Measurements from ENCODE around the gene TMEM235.

TMEM235 gene

GRCh38 chr17:78185981-78186691, 45.3 kb upstream of the TMEM235 start:
- H3K36me3 ChIP-seq, result peaks cover 54% of the 10 kb centered on the region
- H3K27ac ChIP-seq, result peak overlapping the region; percentile 93
- no peaks in the 10 kb centered on the region for H3K9me3 ChIP-seq (ENCODE audit: severe bottlenecking)
- peak; percentile 22; the same call in 1 of the 2 replicates for TF ChIP-seq CTCF (IDR thresholded peaks at IDR 0.05; ENCODE audit: low read depth, low read length)
- no peaks in the 10 kb centered on the region for H3K27me3 ChIP-seq (ENCODE audit: insufficient read depth, low read depth, severe bottlenecking)
- H3K4me3 ChIP-seq (ENCODE audit: low read depth, low read length), result peak overlapping the region; percentile 92
- DNase-seq, result peak; percentile 94

GRCh38 chr17:78186692-78187595, 44.5 kb upstream of the TMEM235 start, which contains the start of the genes AFMID and TK1:
Gene AFMID, plus strand, starts transcription at chr17:78187362. Its CDS starts 9 bp downstream, at chr17:78187371.
Gene TK1, minus strand, starts transcription at chr17:78187052. Its CDS starts 58 bp downstream, at chr17:78186994.
- H3K9me3 ChIP-seq (ENCODE audit: severe bottlenecking), result no peaks in the 10 kb centered on the region
- peak; percentile 100 for DNase-seq
- peaks cover 57% of the 10 kb centered on the region for H3K36me3 ChIP-seq
- peak within 1 kb of the TSS; percentile 92 for H3K4me3 ChIP-seq (ENCODE audit: low read depth, low read length)
- peak within 1 kb of the TSS; percentile 93 for H3K27ac ChIP-seq
- TF ChIP-seq CTCF (IDR thresholded peaks at IDR 0.05; ENCODE audit: low read depth, low read length), result peak; percentile 73
- H3K27me3 ChIP-seq (ENCODE audit: insufficient read depth, low read depth, severe bottlenecking), result no peaks in the 10 kb centered on the region

- DNase-seq, result no peak
- H3K27ac ChIP-seq, result no peak overlapping the region; the same call in 1 of the 2 replicates
- no peak for TF ChIP-seq CTCF (IDR thresholded peaks at IDR 0.05; ENCODE audit: low read depth, low read length)
- H3K4me3 ChIP-seq (ENCODE audit: low read depth, low read length), result no peak overlapping the region
- H3K36me3 ChIP-seq, result peaks cover 50% of the 10 kb centered on the region
- no peaks in the 10 kb centered on the region for H3K9me3 ChIP-seq (ENCODE audit: severe bottlenecking)
- no peaks in the 10 kb centered on the region for H3K27me3 ChIP-seq (ENCODE audit: insufficient read depth, low read depth, severe bottlenecking)
Observed at GRCh38 chr17:78196716-78197115, 34.7 kb upstream of the TMEM235 start.

- Histone ChIP-seq H3K27me3 (ENCODE audit: insufficient read depth, low read depth, severe bottlenecking) (no peaks in the 10 kb centered on the region), H3K9me3 (ENCODE audit: severe bottlenecking) (no peaks in the 10 kb centered on the region), H3K4me3 (ENCODE audit: low read depth, low read length) (no peak overlapping the region), H3K36me3 (peaks cover 47% of the 10 kb centered on the region), H3K27ac (peak overlapping the region; percentile 11)
- peak; percentile 46 for DNase-seq
- no peak for TF ChIP-seq CTCF (IDR thresholded peaks at IDR 0.05; ENCODE audit: low read depth, low read length)
Observed at GRCh38 chr17:78197147-78197832, 34.1 kb upstream of the TMEM235 start.

GRCh38 chr17:78200451-78200850, 31.0 kb upstream of the TMEM235 start:
- Histone ChIP-seq H3K36me3 (peaks cover 42% of the 10 kb centered on the region), H3K9me3 (ENCODE audit: severe bottlenecking) (no peaks in the 10 kb centered on the region), H3K4me3 (ENCODE audit: low read depth, low read length) (no peak overlapping the region), H3K27ac (no peak overlapping the region), H3K27me3 (ENCODE audit: insufficient read depth, low read depth, severe bottlenecking) (no peaks in the 10 kb centered on the region)
- DNase-seq, result no peak
- TF ChIP-seq CTCF (IDR thresholded peaks at IDR 0.05; ENCODE audit: low read depth, low read length), result no peak

All from WERI-Rb-1 (cell line).